ENCODE data around the gene DOCK6.

Gene DOCK6

GRCh38 chr19:11273296-11273695 lies 11.0 kb upstream of the DOCK6 start:
- TF ChIP-seq CTCF (IDR thresholded peaks at IDR 0.05), result no peak

GRCh38 chr19:11269408-11269807 lies 7.1 kb upstream of the DOCK6 start:
- TF ChIP-seq CTCF (IDR thresholded peaks at IDR 0.05), result no peak

GRCh38 chr19:11268783-11269267 lies 6.5 kb upstream of the DOCK6 start:
- TF ChIP-seq CTCF (IDR thresholded peaks at IDR 0.05), result no peak

GRCh38 chr19:11267316-11268085 lies 5.2 kb upstream of the DOCK6 start:
- TF ChIP-seq CTCF (IDR thresholded peaks at IDR 0.05), result no peak

GRCh38 chr19:11265785-11266236 lies 3.5 kb upstream of the DOCK6 start:
- no peak for TF ChIP-seq CTCF (IDR thresholded peaks at IDR 0.05)

- no peak for TF ChIP-seq CTCF (IDR thresholded peaks at IDR 0.05)
Observed at GRCh38 chr19:11265177-11265784, 3.0 kb upstream of the DOCK6 start.

- TF ChIP-seq CTCF (IDR thresholded peaks at IDR 0.05), result no peak
Observed at GRCh38 chr19:11264452-11265176, 2.3 kb upstream of the DOCK6 start.

All from LNCAP (cell line).